Glutamatergic neuron (in vitro differentiated cells): Measurements from ENCODE around the gene ZGRF1. TPM values are rescaled to one million over a fixed set of nuclear protein-coding genes. Genes with fewer than 3 reads are reported as not detected.
"Not testable (repeated sequence)": the region's sequence is repeated elsewhere in the genome, so short reads cannot be mapped to it uniquely, and the experiment has no call there.

ENCODE experiments used
- DNase-seq: peaks from one replicate; pipeline ENCODE4 v3.0.0; 2022
- H3K27ac Mint-ChIP-seq: one replicate; pipeline ENCODE4 v1.8.0; 2020; ENCODE audit warnings: mild to moderate bottlenecking, mixed read lengths, inconsistent platforms; ENCODE audit not compliant: unreplicated experiment
- H3K27me3 Mint-ChIP-seq: one replicate; pipeline ENCODE4 v1.8.0; 2020; ENCODE audit warnings: mild to moderate bottlenecking, moderate library complexity, mixed read lengths, inconsistent platforms; ENCODE audit not compliant: unreplicated experiment
- H3K36me3 Mint-ChIP-seq: one replicate; pipeline ENCODE4 v1.8.0; 2020; ENCODE audit warnings: mild to moderate bottlenecking, mixed read lengths, inconsistent platforms; ENCODE audit not compliant: unreplicated experiment
- H3K4me1 Mint-ChIP-seq: one replicate; pipeline ENCODE4 v1.8.0; 2020; ENCODE audit warnings: mild to moderate bottlenecking, low read depth, mixed read lengths, inconsistent platforms; ENCODE audit not compliant: unreplicated experiment
- H3K4me3 Mint-ChIP-seq: one replicate; pipeline ENCODE4 v1.8.0; 2020; ENCODE audit warnings: mild to moderate bottlenecking, mixed read lengths, inconsistent platforms; ENCODE audit not compliant: unreplicated experiment
- H3K9me3 Mint-ChIP-seq: one replicate; pipeline ENCODE4 v1.8.0; 2020; ENCODE audit warnings: mild to moderate bottlenecking, moderate library complexity, mixed read lengths, inconsistent platforms; ENCODE audit not compliant: unreplicated experiment
- CTCF ChIP-seq: fragments of 200-600 bp; sonication (generic); IDR thresholded peaks from one replicate; pipeline ENCODE4 v1.5.0; 2021; ENCODE audit not compliant: partially characterized antibody, unreplicated experiment
- total RNA-seq: library from RNA; stranded (reverse); fragmentation: NEBNext Ultra II Directional; extraction: Animal tissue kit (Norgen Biotek cat#: 25700); gene quantifications from one replicate; pipeline ENCODE4 v1.2.1, GENCODE V29; 2021; ENCODE audit not compliant: unreplicated experiment

ZGRF1 gene
- total RNA-seq, 1 donor from 2014 or later: 18.5 TPM

GRCh38 chr4:112673686-112674085 is 37.0 kb upstream of the ZGRF1 start:
- no peaks in the 10 kb centered on the region for H3K27me3 Mint-ChIP-seq
- H3K27ac Mint-ChIP-seq: no peak overlapping the region
- no peak for TF ChIP-seq CTCF

GRCh38 chr4:112673076-112673475 is 36.4 kb upstream of the ZGRF1 start:
- TF ChIP-seq CTCF: no peak
- DNase-seq: no peak
- no peaks in the 10 kb centered on the region for H3K36me3 Mint-ChIP-seq

More at GRCh38 chr4:112673686-112674085, 37.0 kb upstream of the ZGRF1 start:
- H3K4me1 Mint-ChIP-seq: no peaks in the 10 kb centered on the region
- no peak overlapping the region for H3K4me3 Mint-ChIP-seq
- no peaks in the 10 kb centered on the region for H3K36me3 Mint-ChIP-seq
- DNase-seq: no peak
- peaks cover 2% of the 10 kb centered on the region for H3K9me3 Mint-ChIP-seq

GRCh38 chr4:112668131-112668530 is 31.4 kb upstream of the ZGRF1 start:
- Mint-ChIP-seq H3K4me1 (no peaks in the 10 kb centered on the region), H3K27ac (no peak overlapping the region), H3K9me3 (peaks cover 2% of the 10 kb centered on the region), H3K27me3 (no peaks in the 10 kb centered on the region), H3K4me3 (no peak overlapping the region), H3K36me3 (no peaks in the 10 kb centered on the region)
- TF ChIP-seq CTCF: no peak
- DNase-seq: no peak

More at GRCh38 chr4:112673076-112673475, 36.4 kb upstream of the ZGRF1 start:
- Mint-ChIP-seq H3K27ac (no peak overlapping the region), H3K9me3 (peaks cover 2% of the 10 kb centered on the region), H3K4me1 (no peaks in the 10 kb centered on the region), H3K27me3 (no peaks in the 10 kb centered on the region), H3K4me3 (no peak overlapping the region)

- no peak for DNase-seq
- H3K27me3 Mint-ChIP-seq: no peaks in the 10 kb centered on the region
- no peaks in the 10 kb centered on the region for H3K9me3 Mint-ChIP-seq
- H3K4me3 Mint-ChIP-seq: no peak overlapping the region
- no peaks in the 10 kb centered on the region for H3K4me1 Mint-ChIP-seq
- no peak for TF ChIP-seq CTCF
- H3K36me3 Mint-ChIP-seq: no peaks in the 10 kb centered on the region
- no peak overlapping the region for H3K27ac Mint-ChIP-seq
These were observed 27.9 kb upstream of the ZGRF1 start for GRCh38 chr4:112664611-112665010.

GRCh38 chr4:112656115-112656514 is 19.4 kb upstream of the ZGRF1 start:
- H3K27me3 Mint-ChIP-seq, H3K36me3 Mint-ChIP-seq, H3K4me3 Mint-ChIP-seq, H3K9me3 Mint-ChIP-seq, DNase-seq, H3K4me1 Mint-ChIP-seq, H3K27ac Mint-ChIP-seq: not testable (repeated sequence)

- no peak for TF ChIP-seq CTCF
These were observed 18.6 kb upstream of the ZGRF1 start for GRCh38 chr4:112655270-112655669.

More at GRCh38 chr4:112655270-112655669, 18.6 kb upstream of the ZGRF1 start:
- Mint-ChIP-seq H3K4me1 (peaks cover under 1% of the 10 kb centered on the region), H3K36me3 (peaks cover 5% of the 10 kb centered on the region), H3K27ac (no peak overlapping the region), H3K4me3 (no peak overlapping the region), H3K27me3 (no peaks in the 10 kb centered on the region), H3K9me3 (no peaks in the 10 kb centered on the region)
- no peak for DNase-seq
